ENCODE results near the gene ABHD6. TPM values are rescaled to one million over a fixed set of nuclear protein-coding genes. Genes with fewer than 3 reads are reported as not detected.

Gene ABHD6
- total and polyA plus RNA-seq, 2 donors (not counting 3 experiments of a cell fraction or from before 2014, with no cell fraction given): 5.8 to 7.5 TPM

DNA sequence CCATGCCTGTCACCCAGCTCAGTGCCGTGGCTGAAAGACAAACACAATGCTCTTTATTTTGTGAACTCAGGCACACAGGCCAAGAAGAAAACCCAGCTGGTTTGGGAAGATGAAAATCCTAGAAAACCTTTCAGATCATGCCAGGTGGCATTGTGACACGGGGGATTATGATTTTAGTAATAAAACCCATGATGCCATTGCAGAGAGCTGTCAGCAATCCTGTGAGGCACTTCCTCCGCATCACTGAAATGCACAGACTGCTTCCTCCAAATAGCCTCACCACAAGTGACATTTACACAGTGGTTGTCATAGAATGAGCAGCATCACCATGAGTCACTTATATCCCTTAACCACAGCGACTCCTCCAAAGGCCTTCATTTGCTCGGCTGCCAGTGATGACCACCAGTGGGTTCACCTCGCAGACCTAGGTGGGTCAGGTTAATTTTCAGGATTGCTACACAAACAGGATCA lies 22.7 kb downstream of the ABHD6 start:
- no peak overlapping the region for H3K27ac ChIP-seq (ENCODE audit: insufficient read depth, low read depth, low read length)
- no peak overlapping the region for H2AFZ ChIP-seq (ENCODE audit: low read depth, low read length)
- POLR2A ChIA-PET: no interaction called here
- H3K9me1 ChIP-seq (replicated peaks; ENCODE audit: control insufficient read depth, extremely low read depth, insufficient read depth, low read length): no peaks in the 10 kb centered on the region
- BruUV-seq (replicated peaks): no TSS peak
- no peaks in the 10 kb centered on the region for H3K9me3 ChIP-seq (replicated peaks; ENCODE audit: control insufficient read depth, insufficient read depth, low read length)
- H3K9ac ChIP-seq (replicated peaks; ENCODE audit: extremely low read depth, insufficient read depth, low read length): no peak overlapping the region
- FAIRE-seq: no peak
- H3K79me2 ChIP-seq (ENCODE audit: control insufficient read depth, insufficient read depth, low read length): no peaks in the 10 kb centered on the region
- intact Hi-C loops (cut with micrococcal nuclease): no loop called here
- H4K20me1 ChIP-seq (replicated peaks; ENCODE audit: control insufficient read depth, extremely low read depth, insufficient read depth, low read length): no peaks in the 10 kb centered on the region
- no peak overlapping the region for H3K4me2 ChIP-seq (ENCODE audit: insufficient read depth, low read length)
- no peaks in the 10 kb centered on the region for H3K4me1 ChIP-seq (ENCODE audit: control insufficient read depth, extremely low read depth, insufficient read depth, low read length)
- dilution Hi-C loops (cut with MboI; ENCODE audit: extremely low pct_ligation_motif_present, low sequenced_read_pairs): no loop called here
- no peak overlapping the region for H3K4me3 ChIP-seq (replicated peaks in 1 of 3; ENCODE audit: insufficient read depth in 1 of 3, low read depth in 1 of 3, low read length in 3 of 3)
- no peak for DNase-seq (ENCODE audit: low read depth, low spot score)
- TF ChIP-seq, protein P1, sequence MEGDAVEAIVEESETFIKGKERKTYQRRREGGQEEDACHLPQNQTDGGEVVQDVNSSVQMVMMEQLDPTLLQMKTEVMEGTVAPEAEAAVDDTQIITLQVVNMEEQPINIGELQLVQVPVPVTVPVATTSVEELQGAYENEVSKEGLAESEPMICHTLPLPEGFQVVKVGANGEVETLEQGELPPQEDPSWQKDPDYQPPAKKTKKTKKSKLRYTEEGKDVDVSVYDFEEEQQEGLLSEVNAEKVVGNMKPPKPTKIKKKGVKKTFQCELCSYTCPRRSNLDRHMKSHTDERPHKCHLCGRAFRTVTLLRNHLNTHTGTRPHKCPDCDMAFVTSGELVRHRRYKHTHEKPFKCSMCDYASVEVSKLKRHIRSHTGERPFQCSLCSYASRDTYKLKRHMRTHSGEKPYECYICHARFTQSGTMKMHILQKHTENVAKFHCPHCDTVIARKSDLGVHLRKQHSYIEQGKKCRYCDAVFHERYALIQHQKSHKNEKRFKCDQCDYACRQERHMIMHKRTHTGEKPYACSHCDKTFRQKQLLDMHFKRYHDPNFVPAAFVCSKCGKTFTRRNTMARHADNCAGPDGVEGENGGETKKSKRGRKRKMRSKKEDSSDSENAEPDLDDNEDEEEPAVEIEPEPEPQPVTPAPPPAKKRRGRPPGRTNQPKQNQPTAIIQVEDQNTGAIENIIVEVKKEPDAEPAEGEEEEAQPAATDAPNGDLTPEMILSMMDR (IDR thresholded peaks at IDR 0.05; ENCODE audit: extremely low read depth in 1 of 2, insufficient read depth in 1 of 2, low read depth in 1 of 2, low read length in 2 of 2): no peak
- no peak for TF ChIP-seq MYC (IDR thresholded peaks at IDR 0.05; ENCODE audit: low read depth, low read length)
- no peak for TF ChIP-seq GATA2 (IDR thresholded peaks at IDR 0.05; ENCODE audit: insufficient read depth, insufficient read length, low read depth, low read length)
- no peak for TF ChIP-seq POLR2A (IDR thresholded peaks at IDR 0.05; ENCODE audit: low read depth, low read length)
- TF ChIP-seq JUN (IDR thresholded peaks at IDR 0.05; ENCODE audit: borderline replicate concordance, insufficient read depth, insufficient read length, low read depth): no peak
- no peak for TF ChIP-seq MAX (IDR thresholded peaks at IDR 0.05; ENCODE audit: insufficient read depth, insufficient read length)
- TF ChIP-seq FOS (IDR thresholded peaks at IDR 0.05; ENCODE audit: borderline replicate concordance, insufficient read depth, low read length): no peak
- no peak for TF ChIP-seq POLR2AphosphoS5 (IDR thresholded peaks at IDR 0.05; ENCODE audit: insufficient read depth, low read depth, low read length)
- no peak for TF ChIP-seq EZH2 (IDR thresholded peaks at IDR 0.05; ENCODE audit: borderline replicate concordance, low read depth, low read length, severe bottlenecking)
- no peaks in the 10 kb centered on the region for H3K27me3 ChIP-seq (ENCODE audit: control insufficient read depth in 2 of 2, insufficient read depth in 2 of 2, low read length in 2 of 2)
- H3K36me3 ChIP-seq (ENCODE audit: control insufficient read depth in 2 of 2, extremely low read depth in 1 of 2, insufficient read depth in 2 of 2, low read length in 2 of 2): no peaks in the 10 kb centered on the region
- CTCF ChIA-PET: interaction anchor here (2.1 to 2.7 kb wide), 2 partner anchors 12 to 46 kb away, joined by 4 to 8 read pairs; partner anchors contain the start of genes HTD2 and RPP14
